DND-41 (cell line): ENCODE data around the gene TRIP11.

Experiments used
- CTCF ChIP-seq: IDR thresholded peaks from 2 replicates; pipeline ENCODE4 v1.5.1; 2012; ENCODE audit warnings: borderline replicate concordance, low read length, moderate library complexity, mild to moderate bottlenecking; ENCODE audit not compliant: poor library complexity, severe bottlenecking; ENCODE audit errors: extremely low read depth
- EZH2 ChIP-seq: IDR thresholded peaks from 3 replicates; pipeline ENCODE4 v1.6.1; 2012; ENCODE audit warnings: borderline replicate concordance, low read depth, mild to moderate bottlenecking, moderate library complexity, low read length, inconsistent platforms; ENCODE audit not compliant: severe bottlenecking

- no peak for TF ChIP-seq EZH2
- TF ChIP-seq CTCF, result peak; percentile 75
Measured at GRCh38 chr14:91996948-91997371, 42.9 kb downstream of the TRIP11 start.
